ENCODE measurements around the gene POU2F2.

POU2F2 gene

GRCh38 chr19:42132030-42132628, at the start of gene POU2F2:
Gene POU2F2 (minus strand): TSS chr19:42132446. CDS start chr19:42132411, 35 bp downstream.
- DNase-seq (ENCODE audit: low read depth in 2 of 2), result peak; percentile 70 to 81

- DNase-seq (ENCODE audit: low read depth in 2 of 2), result no peak
Observed at GRCh38 chr19:42178791-42179674, 46.8 kb upstream of the POU2F2 start.

GRCh38 chr19:42177686-42178019, 45.4 kb upstream of the POU2F2 start:
- DNase-seq (ENCODE audit: low read depth in 2 of 2), result no peak

GRCh38 chr19:42176990-42177685, 44.9 kb upstream of the POU2F2 start:
- DNase-seq (ENCODE audit: low read depth in 2 of 2), result peak; percentile 35 to 70

GRCh38 chr19:42176649-42176989, 44.4 kb upstream of the POU2F2 start:
- DNase-seq (ENCODE audit: low read depth in 2 of 2), result no peak

- DNase-seq (ENCODE audit: low read depth in 2 of 2), result no peak
Observed at GRCh38 chr19:42175952-42176648, 43.9 kb upstream of the POU2F2 start.

GRCh38 chr19:42174958-42175734, 42.9 kb upstream of the POU2F2 start:
- no peak for DNase-seq (ENCODE audit: low read depth in 2 of 2)

- no peak for DNase-seq (ENCODE audit: low read depth in 2 of 2)
Observed at GRCh38 chr19:42174188-42174587, 41.9 kb upstream of the POU2F2 start.

GRCh38 chr19:42173695-42174094, 41.4 kb upstream of the POU2F2 start:
- DNase-seq (ENCODE audit: low read depth in 2 of 2), result no peak

- no peak for DNase-seq (ENCODE audit: low read depth in 2 of 2)
Observed at GRCh38 chr19:42172261-42172660, 40.0 kb upstream of the POU2F2 start.

- no peak for DNase-seq (ENCODE audit: low read depth in 2 of 2)
Observed at GRCh38 chr19:42170715-42171114, 38.5 kb upstream of the POU2F2 start.

- no peak for DNase-seq (ENCODE audit: low read depth in 2 of 2)
Observed at GRCh38 chr19:42169486-42170413, 37.5 kb upstream of the POU2F2 start.

GRCh38 chr19:42168206-42168605, 36.0 kb upstream of the POU2F2 start:
- DNase-seq (ENCODE audit: low read depth in 2 of 2), result no peak

GRCh38 chr19:42166316-42166715, 34.1 kb upstream of the POU2F2 start:
- DNase-seq (ENCODE audit: low read depth in 2 of 2), result no peak

GRCh38 chr19:42165146-42165545, 32.9 kb upstream of the POU2F2 start:
- no peak for DNase-seq (ENCODE audit: low read depth in 2 of 2)

GRCh38 chr19:42161616-42162263, 29.5 kb upstream of the POU2F2 start:
- no peak for DNase-seq (ENCODE audit: low read depth in 2 of 2)

- DNase-seq (ENCODE audit: low read depth in 2 of 2), result no peak
Observed at GRCh38 chr19:42159942-42160341, 27.7 kb upstream of the POU2F2 start.

- DNase-seq (ENCODE audit: low read depth in 2 of 2), result no peak
Observed at GRCh38 chr19:42158926-42159325, 26.7 kb upstream of the POU2F2 start.

GRCh38 chr19:42156571-42156970, 24.3 kb upstream of the POU2F2 start:
- DNase-seq (ENCODE audit: low read depth in 2 of 2), result no peak

GRCh38 chr19:42155796-42156195, 23.6 kb upstream of the POU2F2 start:
- no peak for DNase-seq (ENCODE audit: low read depth in 2 of 2)

Data from stimulated activated CD4-positive, alpha-beta T cell treated with anti-CD3 and anti-CD28 coated beads, Interleukin-12 subunit alpha, Interleukin-12 subunit beta, amount 100 ng/mL, for 24 hours (primary cell).